GM12872 (cell line): ENCODE measurements around the gene NKX2-4.

Source experiments
- CTCF ChIP-seq: IDR thresholded peaks from 3 replicates; pipeline ENCODE4 v1.5.1; 2011; ENCODE audit warnings: low read depth, mild to moderate bottlenecking, low read length, moderate library complexity; ENCODE audit not compliant: insufficient read depth

NKX2-4 gene

DNA sequence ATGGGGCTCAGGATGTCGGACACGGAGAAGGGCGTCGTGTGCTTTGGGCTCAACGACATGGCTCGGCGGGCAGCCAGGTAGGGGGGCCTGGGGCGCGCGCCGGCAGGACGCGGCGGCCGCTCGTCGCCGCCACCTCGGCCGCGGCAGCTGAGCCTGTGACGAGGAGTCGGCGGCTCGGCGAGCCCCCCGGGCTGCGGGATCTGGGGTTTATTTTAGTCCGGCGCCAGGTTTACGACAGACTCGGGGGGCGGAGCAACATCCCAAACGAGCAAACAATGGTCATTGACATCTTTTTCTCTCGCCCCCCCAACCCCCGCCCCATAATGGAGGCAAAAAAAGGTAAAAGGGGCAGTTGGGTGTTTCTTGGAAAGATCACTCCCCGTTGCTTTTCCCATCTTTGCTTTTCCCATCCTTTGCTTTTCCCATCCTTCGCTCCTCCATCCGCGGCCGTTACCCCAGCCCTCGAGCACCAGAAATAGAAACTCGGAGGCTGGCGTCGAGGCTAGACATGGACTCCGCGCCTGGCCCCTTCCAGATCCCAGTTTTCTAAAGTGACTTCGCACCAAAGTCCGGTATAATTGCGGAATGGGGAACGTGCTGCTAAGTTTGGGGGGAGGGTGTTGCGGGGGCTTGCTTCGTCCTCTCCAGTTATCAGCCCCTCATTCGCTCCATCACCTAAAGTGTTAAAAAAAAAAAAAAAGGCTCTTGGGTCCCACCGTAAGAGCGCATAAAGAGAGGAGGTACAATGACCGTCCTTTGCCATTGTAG, at the start of gene NKX2-4:
TSS of gene NKX2-4 (minus strand) at position 186 of the 768 bp plus-strand sequence. CDS start at position 59, 127 bp downstream.
- no peak for TF ChIP-seq CTCF

- no peak for TF ChIP-seq CTCF
These were observed 40.5 kb upstream of the NKX2-4 start for GRCh38 chr20:21437816-21438215.

DNA sequence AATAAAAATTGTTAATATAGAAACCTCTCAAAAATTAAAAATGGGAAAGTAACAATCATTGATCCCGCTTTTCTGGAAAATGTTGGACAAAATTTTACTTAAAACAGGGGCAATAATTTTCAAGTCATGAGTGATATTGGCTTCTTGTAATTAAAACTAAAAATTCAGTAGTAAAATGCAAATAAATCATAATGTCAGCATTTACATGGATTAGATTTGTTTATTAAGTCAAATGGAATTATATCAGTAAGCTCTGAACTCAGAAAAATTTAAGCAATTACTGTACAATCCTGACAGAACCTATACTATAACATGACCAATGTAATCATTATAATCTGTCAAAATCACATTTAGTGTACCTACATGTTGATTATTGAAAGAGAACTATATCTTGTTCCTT, 39.9 kb upstream of the NKX2-4 start:
- TF ChIP-seq CTCF = no peak

DNA sequence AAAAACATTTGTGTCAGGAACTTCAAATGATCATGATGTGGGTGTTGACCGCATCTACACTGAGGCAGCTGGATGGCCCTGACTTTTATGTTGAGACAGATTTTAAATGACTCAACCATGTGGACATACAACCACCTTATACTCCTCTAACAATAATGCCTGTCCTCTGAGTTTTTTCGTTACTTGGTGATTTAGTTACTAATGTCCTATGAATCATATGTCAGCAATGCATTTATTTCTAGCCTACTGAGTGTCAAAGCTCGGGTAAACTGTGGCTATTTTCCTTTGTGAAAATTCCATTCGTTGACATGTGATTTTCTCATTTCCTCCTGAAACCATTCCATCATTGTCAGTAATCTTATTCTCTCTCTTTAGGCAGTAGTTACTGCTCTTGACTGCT, 38.9 kb upstream of the NKX2-4 start:
- no peak for TF ChIP-seq CTCF

DNA sequence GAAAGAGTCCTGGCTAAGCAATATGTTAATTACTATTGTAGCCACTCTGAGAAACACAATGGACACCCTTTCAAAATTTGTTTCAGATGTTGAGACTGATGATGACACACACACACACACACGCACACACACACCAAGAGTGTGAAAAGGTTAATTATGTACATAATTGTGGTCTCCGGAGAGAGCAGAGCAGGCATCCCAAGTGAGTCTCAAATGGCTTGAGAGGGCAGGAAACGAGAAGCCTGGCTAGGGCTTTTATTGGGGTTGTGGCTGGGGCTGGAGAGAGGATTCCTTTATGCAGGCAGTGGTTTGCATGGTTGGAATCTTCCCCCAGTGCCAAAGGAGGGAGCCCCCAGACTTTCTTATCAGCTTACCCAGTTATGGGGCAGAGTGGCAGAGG, 38.2 kb upstream of the NKX2-4 start:
- TF ChIP-seq CTCF = no peak

GRCh38 chr20:21433329-21433890, 36.1 kb upstream of the NKX2-4 start:
- no peak for TF ChIP-seq CTCF

DNA sequence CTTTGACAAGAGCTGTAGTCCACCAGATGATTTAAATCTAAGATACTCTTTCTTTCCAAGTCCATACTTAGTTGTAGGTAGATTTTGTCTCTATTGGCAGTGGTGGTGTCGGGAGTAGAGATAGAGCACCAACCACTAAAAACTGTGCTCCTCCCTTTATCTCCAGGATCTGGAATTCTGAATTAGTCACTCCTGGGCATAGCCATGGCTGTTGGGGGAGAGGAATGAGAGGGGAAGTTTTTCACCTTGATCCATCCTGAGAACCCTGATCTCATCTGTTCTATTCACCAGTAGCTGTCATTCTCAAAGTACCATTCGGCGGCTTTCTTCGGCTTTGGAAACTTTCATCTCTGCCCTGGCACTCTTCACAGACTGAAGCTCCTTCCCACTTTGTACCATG, 35.6 kb upstream of the NKX2-4 start:
- TF ChIP-seq CTCF = no peak
